Mesenchymal stem cell (in vitro differentiated cells and primary cell): ENCODE data around the gene UBE2J1.

Source experiments
- DNase-seq: peaks from one replicate; pipeline ENCODE4 v3.0.0-alpha.2; 2013
- H2AFZ ChIP-seq: one replicate; pipeline ENCODE4 v1.6.1; 2013; ENCODE audit warnings: low read depth, mild to moderate bottlenecking, control low read depth, inconsistent platforms, low read length, moderate library complexity
- H2AK5ac ChIP-seq: 2 replicates; pipeline ENCODE4 v1.6.1; 2013; ENCODE audit warnings: low read length, moderate library complexity, mild to moderate bottlenecking, inconsistent platforms; ENCODE audit not compliant: severe bottlenecking
- H2BK120ac ChIP-seq: one replicate; pipeline ENCODE4 v1.6.1; 2013; ENCODE audit warnings: low read depth, mild to moderate bottlenecking, inconsistent platforms, low read length, moderate library complexity
- H2BK12ac ChIP-seq, 2 experiments: one replicate each; pipeline ENCODE4 v1.6.1; 2013; ENCODE audit warnings: inconsistent platforms in 2 of 2, low read length in 2 of 2, mild to moderate bottlenecking in 2 of 2, moderate library complexity in 2 of 2, control low read depth in 1 of 2
- H2BK15ac ChIP-seq: one replicate; pipeline ENCODE4 v1.6.1; 2013; ENCODE audit warnings: mild to moderate bottlenecking, low read depth, inconsistent platforms; ENCODE audit not compliant: poor library complexity, severe bottlenecking
- H2BK5ac ChIP-seq: 2 replicates; pipeline ENCODE4 v1.6.1; 2013; ENCODE audit warnings: low read depth, mild to moderate bottlenecking, low read length, control low read depth, inconsistent platforms; ENCODE audit not compliant: poor library complexity, severe bottlenecking
- H3K14ac ChIP-seq, 2 experiments: one replicate each; pipeline ENCODE4 v1.6.1; 2013; ENCODE audit warnings: inconsistent platforms in 2 of 2, low read length in 2 of 2, control low read depth in 1 of 2, mild to moderate bottlenecking in 1 of 2, moderate library complexity in 1 of 2
- H3K18ac ChIP-seq, 2 experiments: one replicate each; pipeline ENCODE4 v1.6.1; 2013; ENCODE audit warnings: inconsistent platforms in 2 of 2, low read length in 2 of 2, control low read depth in 1 of 2, low read depth in 1 of 2, mild to moderate bottlenecking in 1 of 2
- H3K23ac ChIP-seq, 2 experiments: one replicate each; pipeline ENCODE4 v1.6.1; 2013; ENCODE audit warnings: inconsistent platforms in 2 of 2, low read length in 2 of 2, mild to moderate bottlenecking in 2 of 2, moderate library complexity in 2 of 2, control low read depth in 1 of 2
- H3K27ac ChIP-seq: 2 replicates; pipeline ENCODE4 v1.5.1; 2013; ENCODE audit warnings: mild to moderate bottlenecking, moderate library complexity, low read length, control low read depth, inconsistent platforms; ENCODE audit not compliant: poor library complexity, severe bottlenecking
- H3K27me3 ChIP-seq, 2 experiments: 2 replicates each; pipeline versions ENCODE4 v1.6.1 to v1.7.0; 2013; ENCODE audit warnings: low read length in 2 of 2, mild to moderate bottlenecking in 2 of 2, moderate library complexity in 2 of 2, control low read depth in 1 of 2, inconsistent platforms in 1 of 2; ENCODE audit not compliant: control insufficient read depth in 1 of 2, insufficient read depth in 1 of 2
- H3K36me3 ChIP-seq, 2 experiments: 2 replicates each; pipeline versions ENCODE4 v1.6.1 to v1.7.0; 2013; ENCODE audit warnings: low read length in 2 of 2, control low read depth in 1 of 2, inconsistent platforms in 1 of 2, low read depth in 1 of 2, mild to moderate bottlenecking in 1 of 2; ENCODE audit not compliant: insufficient read depth in 2 of 2, control insufficient read depth in 1 of 2
- H3K4ac ChIP-seq, 2 experiments: one replicate each; pipeline ENCODE4 v1.6.1; 2013; ENCODE audit warnings: inconsistent platforms in 2 of 2, low read length in 2 of 2, mild to moderate bottlenecking in 2 of 2, moderate library complexity in 2 of 2, control low read depth in 1 of 2, low read depth in 1 of 2
- H3K4me1 ChIP-seq: 2 replicates; pipeline ENCODE4 v1.6.1; 2013; ENCODE audit warnings: low read depth, low read length, control low read depth; ENCODE audit not compliant: control insufficient read depth, insufficient read depth
- H3K4me2 ChIP-seq: 2 replicates; pipeline ENCODE4 v1.6.1; 2013; ENCODE audit warnings: low read length, mild to moderate bottlenecking, inconsistent platforms; ENCODE audit not compliant: poor library complexity, severe bottlenecking
- H3K4me3 ChIP-seq, 2 experiments: 2 replicates each; pipeline versions ENCODE4 v1.5.1 to v1.7.0; 2013; ENCODE audit warnings: low read length in 2 of 2, mild to moderate bottlenecking in 2 of 2, control low read depth in 1 of 2, low read depth in 1 of 2; ENCODE audit not compliant: insufficient read depth in 1 of 2
- H3K79me1 ChIP-seq: replicated peaks from 2 replicates; pipeline ENCODE4 v1.6.1; 2013; ENCODE audit warnings: mild to moderate bottlenecking, control low read depth, low read length, inconsistent platforms; ENCODE audit not compliant: poor library complexity, severe bottlenecking
- H3K9ac ChIP-seq: 2 replicates; pipeline ENCODE4 v1.7.0; 2013; ENCODE audit warnings: mild to moderate bottlenecking, low read length, moderate library complexity
- H3K9me3 ChIP-seq: 2 replicates; pipeline ENCODE4 v1.7.0; 2013; ENCODE audit warnings: mild to moderate bottlenecking, low read length; ENCODE audit not compliant: control insufficient read depth
- H4K8ac ChIP-seq: one replicate; pipeline ENCODE4 v1.6.1; 2013; ENCODE audit warnings: inconsistent platforms, mild to moderate bottlenecking, low read length, moderate library complexity
- H4K91ac ChIP-seq: one replicate; pipeline ENCODE4 v1.6.1; 2013; ENCODE audit warnings: mild to moderate bottlenecking, low read length, inconsistent platforms
- WGBS: methylation state at CpG from one replicate; pipeline ENCODE4 v1.1.7; 2013; ENCODE audit warnings: mixed read lengths; 5-methylcytosine and 5-hydroxymethylcytosine counted together

Gene UBE2J1

DNA sequence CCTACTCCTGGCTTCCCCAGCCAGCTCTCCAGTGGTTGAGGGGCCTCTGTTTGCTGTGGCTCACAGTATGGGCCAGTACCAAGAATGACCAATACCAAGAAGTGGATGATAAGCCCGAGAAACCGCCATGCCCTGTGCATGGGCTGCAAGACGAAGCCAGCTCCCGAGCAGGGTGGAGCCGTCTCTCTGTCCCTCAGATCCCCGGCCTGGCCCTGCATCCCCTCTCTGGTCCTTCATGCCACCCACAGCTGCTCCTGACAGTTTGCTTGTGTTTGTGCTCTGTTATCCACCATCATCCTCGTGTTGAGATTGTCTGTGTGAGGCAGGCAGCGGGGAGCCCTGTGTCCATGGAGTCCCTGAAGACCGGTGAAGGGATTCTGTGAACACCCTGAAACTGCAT, 73.6 kb downstream of the UBE2J1 start:
- Histone ChIP-seq H2BK12ac (no peak overlapping the region), H2BK5ac (no peak overlapping the region), H3K14ac (no peak overlapping the region), H3K4ac (no peak overlapping the region), H2AK5ac (no peak overlapping the region), H4K91ac (no peak overlapping the region), H3K27ac (no peak overlapping the region), H2AFZ (no peak overlapping the region), H3K18ac (no peak overlapping the region), H3K23ac (no peak overlapping the region), H4K8ac (no peak overlapping the region), H2BK120ac (no peak overlapping the region), H3K9me3 (no peaks in the 10 kb centered on the region), H2BK15ac (no peak overlapping the region), H3K9ac (no peak overlapping the region), H3K36me3 (no peaks in the 10 kb centered on the region), H3K4me3 (no peak overlapping the region), H3K4me2 (no peak overlapping the region), H3K79me1 (no peaks in the 10 kb centered on the region), H3K27me3 (peaks cover 26 to 38% of the 10 kb centered on the region in 2 experiments), H3K4me1 (no peaks in the 10 kb centered on the region)
- DNase-seq = no peak
- WGBS = 90% methylated on average over 9 of the region's 9 CpGs
